ENCODE data around the gene GBP4.

Gene GBP4

DNA sequence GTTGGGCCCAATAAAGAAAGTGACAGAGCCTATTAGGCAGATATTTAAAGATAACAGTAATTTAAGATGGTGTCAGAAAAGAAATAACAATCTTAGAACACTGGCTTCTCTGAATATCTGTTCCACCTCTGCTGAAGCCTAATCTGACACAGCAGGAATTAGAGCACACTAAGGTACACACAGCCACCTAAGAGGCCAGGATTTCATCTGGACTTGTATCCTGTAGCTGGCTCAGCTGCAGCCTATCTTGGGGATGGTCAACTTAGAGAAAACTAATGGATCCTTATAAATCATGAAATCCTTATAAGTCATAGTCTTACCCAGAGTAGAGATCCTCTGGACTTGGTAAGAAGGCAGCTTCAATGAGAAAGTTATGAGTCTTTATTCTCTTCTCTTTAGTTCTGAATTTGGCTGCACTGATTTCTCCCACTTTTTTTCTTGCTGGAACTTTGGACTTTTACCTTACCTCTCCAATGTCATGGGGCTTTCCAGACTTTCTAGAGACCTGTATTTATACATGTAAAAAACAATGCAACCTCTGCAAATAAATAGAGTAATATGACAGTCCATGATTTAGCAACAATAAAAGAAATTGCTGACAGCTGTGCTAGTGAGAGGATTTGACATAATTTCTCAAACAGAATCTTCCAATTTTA lies 23.0 kb downstream of the GBP4 start, which contains the start of gene GBP7:
TSS of gene GBP7 (minus strand) at position 403 of the 656 bp plus-strand sequence. CDS start 4,068 bp downstream, outside the sequence.
- no peak within 1 kb of the TSS for H3K4me3 ChIP-seq (replicated peaks; ENCODE audit: insufficient read depth, low read length)
- no peak within 1 kb of the TSS for H3K27ac ChIP-seq (replicated peaks)
- peaks cover 2% of the 10 kb centered on the region for H3K27me3 ChIP-seq (ENCODE audit: insufficient read depth, poor library complexity, severe bottlenecking)
- TF ChIP-seq CTCF (IDR thresholded peaks at IDR 0.05; ENCODE audit: insufficient read depth, low read length) (no peak), POLR2AphosphoS5 (IDR thresholded peaks at IDR 0.05; ENCODE audit: low read depth) (no peak), REST (IDR thresholded peaks at IDR 0.05; ENCODE audit: insufficient replicate concordance, low read depth) (no peak), SPI1 (IDR thresholded peaks at IDR 0.05; ENCODE audit: borderline replicate concordance, low read depth) (no peak), GABPA (IDR thresholded peaks at IDR 0.05; ENCODE audit: low read depth) (no peak)
- DNase-seq (ENCODE audit: low read depth in 1 of 2, low spot score in 1 of 2) = no peak

- DNase-seq (ENCODE audit: low read depth in 1 of 2, low spot score in 1 of 2) = no peak
- H3K27me3 ChIP-seq (ENCODE audit: insufficient read depth, poor library complexity, severe bottlenecking) = peaks cover 2% of the 10 kb centered on the region
These were observed 24.3 kb downstream of the GBP4 start for GRCh38 chr1:89174491-89174890.

More at GRCh38 chr1:89174491-89174890, 24.3 kb downstream of the GBP4 start:
- H3K4me3 ChIP-seq (replicated peaks; ENCODE audit: insufficient read depth, low read length) = no peak overlapping the region
- TF ChIP-seq REST (IDR thresholded peaks at IDR 0.05; ENCODE audit: insufficient replicate concordance, low read depth) = no peak
- no peak for TF ChIP-seq SPI1 (IDR thresholded peaks at IDR 0.05; ENCODE audit: borderline replicate concordance, low read depth)
- no peak for TF ChIP-seq CTCF (IDR thresholded peaks at IDR 0.05; ENCODE audit: insufficient read depth, low read length)
- TF ChIP-seq POLR2AphosphoS5 (IDR thresholded peaks at IDR 0.05; ENCODE audit: low read depth) = no peak
- no peak for TF ChIP-seq GABPA (IDR thresholded peaks at IDR 0.05; ENCODE audit: low read depth)
- no peak overlapping the region for H3K27ac ChIP-seq (replicated peaks)
